Gastroesophageal sphincter (tissue), 3 donors: ENCODE data around the gene EIF5A.

ENCODE experiments used
- EP300 ChIP-seq: sonication (generic); formaldehyde crosslinking; IDR thresholded peaks from one replicate; pipeline ENCODE4 v1.6.1; 2017; ENCODE audit warnings: antibody characterized with exemption, mild to moderate bottlenecking
- POLR2A ChIP-seq, 2 donors: fragments of 450-650 bp; IDR thresholded peaks; one replicate each; pipeline ENCODE4 v1.6.1; 2017; ENCODE audit warnings: antibody characterized with exemption in 2 of 2, mild to moderate bottlenecking in 2 of 2, moderate library complexity in 1 of 2
- POLR2AphosphoS5 ChIP-seq: sonication (generic); formaldehyde crosslinking; IDR thresholded peaks from one replicate; pipeline ENCODE4 v1.6.1; 2017; ENCODE audit warnings: antibody characterized with exemption
- TF ChIP-seq, protein P1 (sequence below), 4 experiments: fragments of 200-600 bp in 2 of 4; fragments of 450-650 bp in 2 of 4; sonication (generic) in 1 of 4; IDR thresholded peaks; one replicate each; pipeline ENCODE4 v1.5.1; 2017 to 2019; ENCODE audit warnings: antibody characterized with exemption in 4 of 4, mild to moderate bottlenecking in 2 of 4, moderate library complexity in 2 of 4

DNA sequence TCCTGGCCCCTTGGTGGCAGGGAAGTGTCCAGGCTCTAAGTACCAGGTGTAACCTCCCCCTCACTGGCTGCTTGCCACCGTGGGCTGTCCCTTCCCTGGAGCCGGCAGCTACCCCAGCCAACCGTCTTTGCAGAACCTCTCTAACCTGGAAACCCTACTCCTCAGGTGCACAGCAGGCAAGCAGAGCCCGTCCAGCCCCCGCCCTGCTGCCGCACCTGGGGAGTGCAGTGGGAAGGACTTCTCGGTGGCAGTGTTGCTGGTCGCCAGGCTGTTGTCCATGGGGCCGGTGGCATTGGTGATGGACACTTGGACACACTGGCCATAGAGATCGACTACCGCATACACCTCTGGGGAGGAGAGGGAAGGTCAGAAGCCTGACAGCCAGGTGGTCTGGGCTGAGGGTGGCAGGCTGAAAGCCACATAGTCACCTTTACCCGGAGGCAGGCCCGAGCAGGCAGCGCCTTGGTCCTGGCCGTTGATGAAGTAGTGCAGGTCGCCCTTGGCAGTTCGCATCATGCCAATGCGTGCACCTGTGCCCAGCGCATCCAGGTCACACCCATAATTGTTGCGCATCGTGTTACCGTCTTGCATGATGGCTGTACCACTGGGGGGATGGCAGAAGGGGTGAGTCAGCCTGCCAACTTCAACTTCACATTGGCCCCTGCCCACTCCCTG is 15.2 kb downstream of the EIF5A start:
- TF ChIP-seq EP300 (no peak), POLR2AphosphoS5 (no peak), POLR2A (IDR thresholded peaks at IDR 0.05) (no peak)
- TF ChIP-seq, protein P1, sequence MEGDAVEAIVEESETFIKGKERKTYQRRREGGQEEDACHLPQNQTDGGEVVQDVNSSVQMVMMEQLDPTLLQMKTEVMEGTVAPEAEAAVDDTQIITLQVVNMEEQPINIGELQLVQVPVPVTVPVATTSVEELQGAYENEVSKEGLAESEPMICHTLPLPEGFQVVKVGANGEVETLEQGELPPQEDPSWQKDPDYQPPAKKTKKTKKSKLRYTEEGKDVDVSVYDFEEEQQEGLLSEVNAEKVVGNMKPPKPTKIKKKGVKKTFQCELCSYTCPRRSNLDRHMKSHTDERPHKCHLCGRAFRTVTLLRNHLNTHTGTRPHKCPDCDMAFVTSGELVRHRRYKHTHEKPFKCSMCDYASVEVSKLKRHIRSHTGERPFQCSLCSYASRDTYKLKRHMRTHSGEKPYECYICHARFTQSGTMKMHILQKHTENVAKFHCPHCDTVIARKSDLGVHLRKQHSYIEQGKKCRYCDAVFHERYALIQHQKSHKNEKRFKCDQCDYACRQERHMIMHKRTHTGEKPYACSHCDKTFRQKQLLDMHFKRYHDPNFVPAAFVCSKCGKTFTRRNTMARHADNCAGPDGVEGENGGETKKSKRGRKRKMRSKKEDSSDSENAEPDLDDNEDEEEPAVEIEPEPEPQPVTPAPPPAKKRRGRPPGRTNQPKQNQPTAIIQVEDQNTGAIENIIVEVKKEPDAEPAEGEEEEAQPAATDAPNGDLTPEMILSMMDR (IDR thresholded peaks at IDR 0.05): no peak
